Sigmoid colon (tissue), 7 donors: ENCODE measurements around the gene LENEP. TPM values are rescaled to one million over a fixed set of nuclear protein-coding genes. Genes with fewer than 3 reads are reported as not detected.

Experiments
- DNase-seq: peaks from one replicate; pipeline ENCODE4 v3.0.0-alpha.2; 2019
- H3K27ac ChIP-seq, 4 donors: fragments of 200-600 bp; sonication (generic); one replicate each; pipeline ENCODE4 v1.5.1; 2016 to 2019; ENCODE audit warnings: mild to moderate bottlenecking in 1 of 4
- H3K27me3 ChIP-seq, 3 donors: fragments of 200-600 bp; sonication (generic); one replicate each; pipeline ENCODE4 v1.5.1; 2019; ENCODE audit warnings: mild to moderate bottlenecking in 1 of 3
- H3K36me3 ChIP-seq, 4 donors: fragments of 200-600 bp; sonication (generic); one replicate each; pipeline ENCODE4 v1.5.1; 2016 to 2019
- H3K4me1 ChIP-seq, 4 donors: fragments of 200-600 bp; sonication (generic); one replicate each; pipeline ENCODE4 v1.5.1; 2017 to 2019
- H3K4me3 ChIP-seq, 4 donors: fragments of 200-600 bp; sonication (generic); one replicate each; pipeline ENCODE4 v1.5.1; 2017 to 2019; ENCODE audit warnings: mild to moderate bottlenecking in 2 of 4, moderate library complexity in 1 of 4
- H3K9me3 ChIP-seq, 4 donors: fragments of 200-600 bp in 3 of 4; sonication (generic) in 3 of 4; one replicate each; pipeline versions ENCODE4 v1.5.1 to v1.6.1; 2013 to 2019
- EP300 ChIP-seq, 4 donors: sonication (generic); formaldehyde crosslinking; IDR thresholded peaks; one replicate each; pipeline ENCODE4 v1.6.1; 2017; ENCODE audit warnings: antibody characterized with exemption in 4 of 4
- POLR2A ChIP-seq, 2 donors: fragments of 450-650 bp; IDR thresholded peaks; one replicate each; pipeline ENCODE4 v1.6.1; 2016; ENCODE audit warnings: antibody characterized with exemption in 2 of 2, mild to moderate bottlenecking in 2 of 2, moderate library complexity in 2 of 2
- POLR2AphosphoS5 ChIP-seq, 4 donors: sonication (generic); formaldehyde crosslinking; IDR thresholded peaks; one replicate each; pipeline ENCODE4 v1.6.1; 2017; ENCODE audit warnings: antibody characterized with exemption in 4 of 4
- WGBS, 2 donors: extraction: QIAGEN DNeasy Blood & Tissue Kit; methylation state at CpG; one replicate each; pipeline ENCODE4 v1.1.7; 2013; 5-methylcytosine and 5-hydroxymethylcytosine counted together
- intact Hi-C: fragments of 100-400 bp; cut with DNase I; formaldehyde crosslinking; loops from one replicate; pipeline ENCODE4 v1.15.1; 2023
- polyA plus RNA-seq, 3 donors: library from polyadenylated mRNA; stranded (reverse); fragments of 200-250 nt; gene quantifications; one replicate each; pipeline ENCODE4 v1.2.3, GENCODE V29; 2013
- total RNA-seq, 4 donors: library from RNA; depleted of rRNA; stranded (reverse); fragments of >200 nt; gene quantifications; one replicate each; pipeline ENCODE4 v1.1.0, GENCODE V29; 2016
- TF ChIP-seq, protein P1 (sequence below), 4 experiments: fragments of 450-650 bp in 3 of 4; fragments of 200-600 bp in 1 of 4; IDR thresholded peaks; one replicate each; pipeline ENCODE4 v1.5.1; 2016 to 2019; ENCODE audit warnings: antibody characterized with exemption in 4 of 4, mild to moderate bottlenecking in 3 of 4, moderate library complexity in 2 of 4
- donor health status: healthy with polysubstance abuse.
- donor health status: Bipolar disorder and iron deficiency.
- donor health status: healthy.

LENEP gene
- total and polyA plus RNA-seq, 7 donors: 0.39 TPM; not detected in 6

DNA sequence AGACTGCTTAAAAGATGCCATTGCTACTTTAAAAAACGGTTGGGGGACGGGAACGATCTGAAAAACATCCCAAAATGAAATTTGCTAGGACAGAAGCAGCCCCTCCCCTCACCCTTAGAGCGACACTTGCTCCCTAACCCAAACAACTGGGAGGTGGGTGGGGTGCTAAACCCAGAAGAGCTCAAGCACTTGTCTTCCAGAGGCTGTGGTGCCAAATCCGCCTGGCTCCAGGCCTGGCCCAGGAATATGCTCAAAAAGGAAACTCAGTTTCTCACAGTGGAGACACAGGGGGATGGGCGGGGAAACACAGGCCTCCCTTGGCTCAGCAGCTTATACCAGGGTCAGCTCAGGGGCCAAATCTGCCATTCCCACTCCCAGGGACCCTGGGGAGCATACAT is 36.8 kb upstream of the LENEP start:
- 18 to 25% methylated on average over 6 of the region's 6 CpGs for WGBS, 2 donors
- Histone ChIP-seq H3K4me3 (peak overlapping the region; percentile 50 to 62 (median 60)), H3K27me3 (no peaks in the 10 kb centered on the region), H3K4me1 (peaks cover 0 to 75% (median 69%) of the 10 kb centered on the region in 4 donors), H3K27ac (peak overlapping the region; percentile 86 to 88 (median 87)), H3K36me3 (peaks cover 11 to 18% (median 17%) of the 10 kb centered on the region in 4 donors), H3K9me3 (no peaks in the 10 kb centered on the region)
- TF ChIP-seq, protein P1, sequence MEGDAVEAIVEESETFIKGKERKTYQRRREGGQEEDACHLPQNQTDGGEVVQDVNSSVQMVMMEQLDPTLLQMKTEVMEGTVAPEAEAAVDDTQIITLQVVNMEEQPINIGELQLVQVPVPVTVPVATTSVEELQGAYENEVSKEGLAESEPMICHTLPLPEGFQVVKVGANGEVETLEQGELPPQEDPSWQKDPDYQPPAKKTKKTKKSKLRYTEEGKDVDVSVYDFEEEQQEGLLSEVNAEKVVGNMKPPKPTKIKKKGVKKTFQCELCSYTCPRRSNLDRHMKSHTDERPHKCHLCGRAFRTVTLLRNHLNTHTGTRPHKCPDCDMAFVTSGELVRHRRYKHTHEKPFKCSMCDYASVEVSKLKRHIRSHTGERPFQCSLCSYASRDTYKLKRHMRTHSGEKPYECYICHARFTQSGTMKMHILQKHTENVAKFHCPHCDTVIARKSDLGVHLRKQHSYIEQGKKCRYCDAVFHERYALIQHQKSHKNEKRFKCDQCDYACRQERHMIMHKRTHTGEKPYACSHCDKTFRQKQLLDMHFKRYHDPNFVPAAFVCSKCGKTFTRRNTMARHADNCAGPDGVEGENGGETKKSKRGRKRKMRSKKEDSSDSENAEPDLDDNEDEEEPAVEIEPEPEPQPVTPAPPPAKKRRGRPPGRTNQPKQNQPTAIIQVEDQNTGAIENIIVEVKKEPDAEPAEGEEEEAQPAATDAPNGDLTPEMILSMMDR (IDR thresholded peaks at IDR 0.05): no peak
- TF ChIP-seq POLR2A (IDR thresholded peaks at IDR 0.05): no peak
- no peak for TF ChIP-seq EP300 (IDR thresholded peaks at IDR 0.05)
- no peak for TF ChIP-seq POLR2AphosphoS5 (IDR thresholded peaks at IDR 0.05)
- peak; percentile 82 for DNase-seq
- intact Hi-C loops: no loop called here

DNA sequence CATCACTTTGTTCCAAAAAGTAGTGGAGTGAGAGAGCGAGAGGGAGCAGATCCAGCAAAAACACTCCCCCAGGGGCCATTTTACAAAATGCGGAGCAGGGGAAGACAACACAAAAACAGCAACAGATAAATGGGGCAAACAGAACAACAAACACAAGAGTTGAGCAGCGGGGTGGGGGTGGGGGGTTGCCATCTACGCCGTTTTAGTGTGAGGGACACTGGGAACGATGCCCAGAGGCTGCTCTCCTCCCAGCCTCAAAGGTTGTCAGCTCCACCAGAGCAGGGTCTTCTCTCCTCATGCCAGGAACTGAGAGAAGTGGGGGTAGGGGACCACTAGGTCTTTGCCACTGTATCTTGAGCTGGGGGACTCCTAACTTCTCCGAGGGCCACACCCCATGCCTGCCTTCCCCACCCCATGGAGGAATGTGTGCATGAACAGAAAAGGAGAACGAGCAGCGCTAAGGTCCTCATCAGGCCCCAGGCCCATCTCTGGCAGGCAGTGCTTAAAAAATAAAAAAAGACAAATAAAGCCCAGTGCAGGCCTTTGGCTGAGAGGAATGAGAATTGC is 36.2 kb upstream of the LENEP start:
- intact Hi-C loops: no loop called here
- TF ChIP-seq EP300 (IDR thresholded peaks at IDR 0.05) (no peak), POLR2AphosphoS5 (IDR thresholded peaks at IDR 0.05) (no peak), POLR2A (IDR thresholded peaks at IDR 0.05) (no peak)
- TF ChIP-seq, protein P1 (IDR thresholded peaks at IDR 0.05): no peak
- Histone ChIP-seq H3K27ac (peak overlapping the region; percentile 86 to 88 (median 87)), H3K27me3 (no peaks in the 10 kb centered on the region), H3K9me3 (no peaks in the 10 kb centered on the region), H3K36me3 (peaks cover 11 to 16% (median 16%) of the 10 kb centered on the region in 4 donors), H3K4me3 (no peak overlapping the region), H3K4me1 (peaks cover 0 to 69% (median 67%) of the 10 kb centered on the region in 4 donors)
- 45 to 52% methylated on average over 9 of the region's 9 CpGs for WGBS, 2 donors
- DNase-seq: no peak

DNA sequence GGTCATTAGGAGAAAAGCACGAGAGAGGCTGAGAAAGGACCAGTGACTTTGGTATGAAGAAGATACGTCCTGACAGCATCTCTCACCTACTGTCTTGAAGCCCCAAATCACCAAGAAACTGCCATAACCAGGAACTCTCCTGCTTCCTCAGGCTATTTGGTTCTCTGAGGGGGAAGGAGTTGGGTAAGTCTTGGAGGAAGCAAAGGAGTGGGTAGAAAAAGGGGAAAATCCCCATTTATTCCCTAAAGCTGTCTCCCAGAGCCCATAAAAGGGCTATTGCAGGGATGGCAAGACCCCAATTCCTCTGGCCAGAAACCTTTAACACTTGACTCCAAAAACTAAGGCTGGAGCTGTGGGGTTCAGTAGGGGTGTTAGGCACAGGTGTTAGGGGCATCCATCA is 35.4 kb upstream of the LENEP start:
- intact Hi-C loops: no loop called here
- Histone ChIP-seq H3K36me3 (peaks cover 11 to 20% (median 16%) of the 10 kb centered on the region in 4 donors), H3K27me3 (no peaks in the 10 kb centered on the region), H3K4me1 (peaks cover 0 to 69% (median 66%) of the 10 kb centered on the region in 4 donors), H3K27ac (peak overlapping the region; percentile 86 to 88 (median 87)), H3K9me3 (no peaks in the 10 kb centered on the region), H3K4me3 (no peak overlapping the region)
- TF ChIP-seq POLR2A (IDR thresholded peaks at IDR 0.05) (no peak), POLR2AphosphoS5 (IDR thresholded peaks at IDR 0.05) (no peak), EP300 (IDR thresholded peaks at IDR 0.05) (no peak)
- TF ChIP-seq, protein P1 (IDR thresholded peaks at IDR 0.05): no peak
- DNase-seq: no peak
- WGBS, 2 donors: 87 to 89% methylated on average over 2 of the region's 2 CpGs

DNA sequence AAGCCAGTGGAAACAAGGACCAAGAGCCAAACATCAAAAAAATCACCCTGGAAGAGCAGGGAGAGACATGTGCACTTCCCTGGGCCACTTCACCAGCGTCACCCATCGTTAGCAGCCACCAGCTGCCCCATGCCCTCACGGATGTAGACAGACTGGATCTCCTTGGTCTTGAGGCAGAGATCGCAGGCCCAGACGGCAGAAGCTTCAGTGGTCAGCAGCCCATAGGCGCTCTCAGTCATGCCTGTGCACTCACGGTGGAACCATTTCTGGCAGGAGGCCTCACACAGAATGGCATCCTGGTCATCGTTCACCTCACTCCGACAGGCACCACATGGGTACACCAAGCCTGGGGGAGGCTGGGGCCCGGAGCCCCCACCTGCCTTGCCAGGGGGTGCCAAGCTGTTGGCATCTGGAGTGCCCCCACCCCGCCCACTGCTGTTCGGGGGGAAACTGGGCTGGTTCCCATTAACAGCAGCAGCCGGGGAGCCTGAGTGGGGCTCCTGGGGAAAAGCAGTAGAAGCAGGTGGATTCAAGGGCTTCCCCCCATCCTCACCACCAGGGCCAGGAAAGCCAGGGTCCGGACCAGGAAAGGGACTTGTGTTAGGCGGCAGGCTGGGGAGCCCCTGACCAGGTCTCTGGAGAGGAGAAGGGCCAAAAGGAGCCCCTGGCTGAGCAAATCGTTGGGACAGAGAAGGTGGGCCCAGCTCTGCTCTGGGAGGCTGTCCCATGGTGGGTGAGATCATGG is 34.5 kb upstream of the LENEP start:
- 90 to 93% methylated on average over 16 of the region's 16 CpGs for WGBS, 2 donors
- Histone ChIP-seq H3K9me3 (no peaks in the 10 kb centered on the region), H3K27ac (no peak overlapping the region), H3K4me1 (peaks cover 0 to 66% (median 61%) of the 10 kb centered on the region in 4 donors), H3K36me3 (peaks cover 14 to 28% (median 20%) of the 10 kb centered on the region in 4 donors), H3K4me3 (no peak overlapping the region), H3K27me3 (no peaks in the 10 kb centered on the region)
- intact Hi-C loops: no loop called here
- DNase-seq: no peak
- TF ChIP-seq EP300 (IDR thresholded peaks at IDR 0.05) (no peak), POLR2A (IDR thresholded peaks at IDR 0.05) (no peak), POLR2AphosphoS5 (IDR thresholded peaks at IDR 0.05) (no peak)
- TF ChIP-seq, protein P1 (IDR thresholded peaks at IDR 0.05): no peak
